Amniotic epithelial cell (primary cell): ENCODE results near the gene RGPD8.
A peak's percentile ranks its signal among the peaks of the same experiment; 100 is the strongest.
"Not testable (repeated sequence)": the region's sequence is repeated elsewhere in the genome, so short reads cannot be mapped to it uniquely, and the experiment has no call there.

Experiments
- DNase-seq: peaks from one replicate; pipeline ENCODE4 v3.0.0-alpha.2; 2010; ENCODE audit warnings: low read depth

RGPD8 gene

DNA sequence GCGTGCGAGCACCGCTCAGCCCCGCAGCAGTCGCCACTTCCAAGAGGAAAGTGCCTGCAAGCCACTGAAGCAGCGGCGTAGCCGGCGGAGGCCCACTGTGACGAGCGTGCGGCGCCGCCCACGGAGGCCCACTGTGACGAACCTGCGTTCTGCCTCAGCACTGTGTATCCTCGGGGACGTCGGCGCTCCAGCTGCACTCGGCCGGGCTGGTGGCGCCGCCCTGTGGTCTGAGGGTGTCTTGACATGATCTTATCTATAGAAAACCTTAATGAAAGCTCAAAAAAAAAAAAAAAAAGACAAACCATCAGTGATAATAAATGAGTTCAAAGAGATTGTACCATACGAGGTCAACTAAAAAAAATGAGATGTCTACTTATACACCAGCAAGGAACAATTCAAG lies at the start of gene RGPD8:
Gene RGPD8, minus strand, starts transcription at position 166 of the 400 bp plus-strand sequence. CDS start 192 bp downstream, outside the sequence.
- DNase-seq: peak; percentile 57

- DNase-seq: peak; percentile 70
Observed at GRCh38 chr2:112483042-112483473, 49.6 kb upstream of the RGPD8 start.

- peak; percentile 38 for DNase-seq
Observed at GRCh38 chr2:112482309-112483041, 49.0 kb upstream of the RGPD8 start.

GRCh38 chr2:112481528-112482233 lies 48.2 kb upstream of the RGPD8 start, which contains the start of gene TTL:
TTL (plus strand) TSS chr2:112482156; CDS start chr2:112482345, 189 bp downstream.
- DNase-seq: peak; percentile 53

GRCh38 chr2:112481050-112481527 lies 47.6 kb upstream of the RGPD8 start:
- DNase-seq: peak; percentile 76

DNA sequence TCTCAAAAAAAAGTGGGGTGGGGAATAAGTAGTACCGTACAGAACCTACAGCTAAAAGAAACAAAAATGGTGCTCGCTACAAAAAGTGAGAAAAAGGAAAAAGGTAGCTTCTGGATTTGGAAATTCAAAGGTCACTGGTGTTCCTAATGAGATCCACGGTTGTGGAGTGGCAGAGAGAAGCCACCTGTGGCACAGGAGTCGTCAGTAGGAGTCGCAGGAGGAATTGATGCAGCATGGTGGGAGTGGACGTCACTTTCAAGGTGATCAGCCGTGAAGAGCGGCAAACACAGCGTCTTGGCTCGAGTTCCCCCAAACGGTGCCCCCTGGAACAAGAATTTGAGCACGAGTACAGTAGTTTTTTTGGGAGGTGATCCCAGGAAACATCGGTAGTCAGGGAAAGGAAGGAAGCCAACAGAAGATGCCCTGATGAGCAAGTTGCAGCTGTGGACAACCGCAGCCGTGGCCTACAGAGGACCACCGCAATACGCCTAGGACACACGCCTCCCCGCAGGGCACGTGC lies 47.1 kb upstream of the RGPD8 start:
- DNase-seq: no peak

GRCh38 chr2:112476434-112476833 lies 43.0 kb upstream of the RGPD8 start:
- DNase-seq: no peak

GRCh38 chr2:112474844-112475486 lies 41.5 kb upstream of the RGPD8 start:
- DNase-seq: peak; percentile 74

DNA sequence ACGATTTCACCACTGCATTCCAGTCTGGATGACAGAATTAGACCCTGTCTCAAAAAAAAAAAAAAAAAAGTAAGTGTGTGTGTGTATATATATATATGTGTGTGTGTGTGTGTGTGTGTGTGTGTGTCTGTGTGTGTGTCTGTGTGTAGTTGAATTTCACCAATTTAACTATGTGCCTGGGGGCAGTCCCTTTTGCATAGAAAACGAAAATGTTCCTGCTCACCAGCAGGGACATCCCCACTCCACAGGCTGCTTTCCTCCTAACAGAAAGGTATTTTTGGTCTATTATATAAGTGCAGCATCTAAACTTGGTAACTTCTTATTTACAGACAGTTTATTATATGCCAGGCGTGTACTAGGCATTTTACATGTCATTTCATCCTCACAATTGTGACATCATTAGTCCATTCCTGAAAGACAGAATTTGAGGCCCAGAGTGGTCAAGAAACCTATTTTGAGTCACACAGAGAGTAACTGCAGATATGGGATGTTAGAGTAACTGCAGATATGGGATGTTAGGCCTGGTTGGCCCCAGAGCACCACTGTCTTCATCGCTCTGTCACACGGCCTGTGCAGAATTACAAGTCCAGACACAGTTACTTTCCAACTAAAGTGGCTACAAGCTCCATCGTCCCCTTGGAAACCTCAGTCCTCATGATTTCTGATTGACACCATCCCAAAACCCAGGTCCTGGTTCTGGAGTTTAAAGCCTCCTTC lies 39.3 kb upstream of the RGPD8 start:
- no peak for DNase-seq

DNA sequence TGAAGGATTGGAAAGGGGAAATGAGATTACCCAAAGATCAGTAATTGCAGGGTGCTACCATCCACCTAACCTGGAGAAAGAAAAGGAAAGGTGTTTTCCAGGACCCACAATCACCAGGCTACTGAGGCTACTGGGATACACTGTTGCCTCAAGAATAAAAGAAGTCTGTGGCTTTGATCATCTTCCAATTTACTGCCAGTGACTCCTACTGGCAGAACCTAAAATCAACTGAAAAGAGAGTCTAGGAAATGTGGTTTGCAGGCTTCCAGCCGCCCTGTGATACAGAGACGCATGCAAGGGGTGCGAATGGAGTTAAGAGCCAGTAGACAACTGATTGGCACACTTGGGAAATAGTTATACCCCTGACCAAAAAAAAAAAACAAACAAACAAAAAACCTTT lies 31.9 kb upstream of the RGPD8 start:
- DNase-seq: peak; percentile 44

DNA sequence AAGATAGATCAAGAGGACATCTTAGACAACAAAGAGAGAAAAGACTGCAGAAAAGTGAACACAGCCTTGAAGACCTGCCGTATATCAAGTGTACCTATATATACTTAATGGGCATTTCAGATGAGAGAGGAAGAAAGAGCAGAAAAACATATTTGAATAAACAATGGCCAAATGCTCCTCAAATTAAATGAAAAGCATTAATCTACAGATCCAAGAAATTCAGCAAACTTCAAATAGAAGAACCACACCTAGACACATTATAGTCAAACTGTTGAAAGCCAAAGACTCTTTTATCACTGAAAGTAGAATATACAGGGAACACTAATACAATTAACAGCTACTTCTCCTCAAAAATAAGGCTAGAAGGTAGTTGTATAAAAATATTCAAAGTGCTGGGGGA lies 29.8 kb upstream of the RGPD8 start:
- DNase-seq: no peak

DNA sequence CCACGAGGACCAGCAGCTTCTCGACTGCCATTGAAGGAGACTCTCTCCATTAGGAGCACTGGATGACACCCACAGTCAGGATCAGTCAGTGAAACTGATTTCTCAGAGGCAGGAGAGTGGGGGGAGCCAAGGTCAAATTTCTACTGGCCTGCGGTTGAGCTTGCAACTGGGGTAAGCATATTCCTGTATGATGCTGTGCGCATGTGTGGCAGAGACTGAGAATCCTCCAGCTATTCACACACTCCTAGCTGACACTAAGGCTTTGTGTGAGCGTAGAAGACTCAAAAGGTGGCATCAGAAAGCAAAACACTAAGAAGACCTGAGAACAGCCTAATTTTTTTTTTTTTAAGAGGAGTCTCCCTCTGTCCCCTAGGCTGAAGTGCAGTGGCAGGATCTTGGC lies 28.7 kb upstream of the RGPD8 start:
- DNase-seq: no peak

GRCh38 chr2:112459372-112459771 lies 25.9 kb upstream of the RGPD8 start:
- DNase-seq: no peak

DNA sequence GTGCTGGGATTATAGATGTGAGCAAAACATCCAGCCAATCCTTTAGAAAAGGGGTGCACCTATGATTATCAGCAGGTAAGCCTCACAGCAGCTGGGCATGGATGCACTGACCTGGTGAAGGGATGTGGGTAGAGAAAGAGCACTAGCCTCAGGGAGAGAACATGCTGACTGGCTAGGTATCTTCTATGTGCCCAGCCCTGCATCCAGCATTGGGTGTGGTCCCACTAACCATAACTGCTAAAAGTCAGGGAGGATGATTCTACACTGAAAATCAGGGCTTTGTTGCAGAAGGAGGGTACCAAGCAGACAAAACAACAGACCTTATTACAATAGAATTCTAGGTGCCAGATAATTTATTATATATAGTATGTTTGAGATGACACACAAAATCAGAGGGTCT lies 21.1 kb upstream of the RGPD8 start:
- no peak for DNase-seq

- DNase-seq: no peak
Observed at GRCh38 chr2:112451317-112451716, 17.9 kb upstream of the RGPD8 start.

GRCh38 chr2:112449854-112450253 lies 16.4 kb upstream of the RGPD8 start:
- DNase-seq: no peak

DNA sequence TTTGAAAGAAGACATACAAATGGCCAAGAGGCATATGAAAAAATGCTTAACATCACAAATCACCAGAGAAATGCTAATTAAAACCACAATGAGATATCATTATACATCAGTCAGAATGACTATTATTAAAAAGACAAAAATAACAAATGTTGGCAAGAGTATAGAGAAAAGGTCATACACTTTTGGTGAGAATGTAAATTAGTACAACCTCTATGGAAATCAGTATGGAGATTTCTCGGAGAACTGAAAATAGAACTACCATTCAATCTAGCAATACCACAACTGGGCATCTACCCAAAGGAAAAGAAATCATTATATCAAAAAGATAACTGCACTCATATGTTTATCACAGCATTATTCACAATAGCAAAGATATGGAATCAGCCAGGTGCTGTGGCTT lies 10.8 kb upstream of the RGPD8 start:
- DNase-seq: not testable (repeated sequence)

GRCh38 chr2:112438603-112439261 lies 5.3 kb upstream of the RGPD8 start:
- not testable (repeated sequence) for DNase-seq

DNA sequence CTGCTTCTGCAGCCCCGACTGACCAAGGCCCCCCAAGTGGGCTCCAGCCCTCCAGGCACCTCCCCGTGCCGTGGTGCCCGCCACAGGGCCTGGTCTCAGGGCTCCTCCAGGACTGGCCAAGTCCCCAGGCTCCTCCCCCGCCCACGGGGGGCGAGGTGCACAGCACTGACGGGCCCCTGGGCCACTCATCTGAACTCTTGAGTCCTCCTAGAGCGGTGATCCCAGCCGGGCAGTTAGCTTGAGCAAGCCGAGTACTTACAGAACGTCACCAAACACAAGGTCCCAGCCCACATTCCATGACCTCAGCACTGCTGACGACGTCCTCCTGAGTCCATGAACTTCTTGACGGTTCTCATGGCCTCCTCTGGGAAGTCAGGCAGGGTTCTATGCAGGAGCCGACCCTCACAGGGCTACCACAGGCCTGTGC lies 4.0 kb upstream of the RGPD8 start:
- not testable (repeated sequence) for DNase-seq

DNA sequence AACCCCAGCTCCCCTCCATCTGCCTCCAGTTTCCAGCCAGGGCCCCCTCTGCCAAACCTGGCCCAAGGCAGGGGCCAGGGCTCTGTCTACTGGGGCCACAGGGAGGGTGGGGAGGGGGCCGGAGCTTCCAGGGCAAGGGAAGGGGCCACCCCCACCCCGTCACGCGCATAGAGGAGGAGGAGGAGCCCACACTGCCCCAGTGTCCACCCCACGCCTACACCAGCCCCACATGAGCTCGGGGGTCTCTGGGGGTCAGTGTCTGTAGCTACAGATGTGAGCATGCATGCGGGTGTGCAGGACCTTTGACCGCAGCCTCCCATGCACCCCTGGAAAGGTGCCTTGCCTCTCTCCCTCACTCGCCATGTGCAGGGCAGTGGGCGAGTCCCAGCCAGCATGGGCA lies 3.5 kb upstream of the RGPD8 start:
- DNase-seq: not testable (repeated sequence)
